ENCODE results near the gene NHEJ1.

NHEJ1 gene

DNA sequence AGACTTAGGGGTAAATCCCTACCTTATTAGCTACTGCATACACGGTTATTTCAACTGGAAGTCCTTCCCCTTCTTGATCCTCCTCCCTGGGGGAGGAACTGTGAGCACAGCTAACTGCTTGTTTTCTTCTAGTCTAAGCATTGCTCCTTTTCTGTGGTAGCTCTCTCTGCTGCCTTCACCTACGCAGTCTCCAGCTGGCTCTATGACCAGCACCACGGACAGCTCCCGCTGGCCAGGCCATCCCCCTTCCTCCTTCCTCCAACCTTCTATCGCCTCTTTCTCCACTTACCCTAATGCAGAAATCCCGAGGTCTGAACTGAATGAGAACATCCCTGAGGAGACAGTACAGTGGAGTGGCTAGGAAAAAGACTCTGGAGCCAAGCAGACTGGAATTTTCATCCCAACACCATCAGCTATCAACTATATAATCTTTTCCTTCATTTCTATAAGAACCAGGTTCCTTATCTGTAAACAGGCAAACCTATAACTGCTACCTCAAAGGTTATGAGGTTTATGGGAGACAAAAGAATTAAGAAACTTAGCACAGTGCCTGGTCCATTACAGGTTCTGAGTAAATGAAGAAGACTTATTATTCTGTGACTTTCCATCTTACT is 114.6 kb downstream of the NHEJ1 start:
- DNase-seq (ENCODE audit: low spot score), result peak; percentile 39
- in situ Hi-C loops (cut with MboI; ENCODE audit: low pct_unique_long_range_greater_than_20kb, low sequenced_read_pairs, unreplicated experiment), result loop anchor here (10.0 kb wide), 1 partner anchor 109 kb away; no protein-coding TSS in a partner anchor
- TF ChIP-seq, protein P1, sequence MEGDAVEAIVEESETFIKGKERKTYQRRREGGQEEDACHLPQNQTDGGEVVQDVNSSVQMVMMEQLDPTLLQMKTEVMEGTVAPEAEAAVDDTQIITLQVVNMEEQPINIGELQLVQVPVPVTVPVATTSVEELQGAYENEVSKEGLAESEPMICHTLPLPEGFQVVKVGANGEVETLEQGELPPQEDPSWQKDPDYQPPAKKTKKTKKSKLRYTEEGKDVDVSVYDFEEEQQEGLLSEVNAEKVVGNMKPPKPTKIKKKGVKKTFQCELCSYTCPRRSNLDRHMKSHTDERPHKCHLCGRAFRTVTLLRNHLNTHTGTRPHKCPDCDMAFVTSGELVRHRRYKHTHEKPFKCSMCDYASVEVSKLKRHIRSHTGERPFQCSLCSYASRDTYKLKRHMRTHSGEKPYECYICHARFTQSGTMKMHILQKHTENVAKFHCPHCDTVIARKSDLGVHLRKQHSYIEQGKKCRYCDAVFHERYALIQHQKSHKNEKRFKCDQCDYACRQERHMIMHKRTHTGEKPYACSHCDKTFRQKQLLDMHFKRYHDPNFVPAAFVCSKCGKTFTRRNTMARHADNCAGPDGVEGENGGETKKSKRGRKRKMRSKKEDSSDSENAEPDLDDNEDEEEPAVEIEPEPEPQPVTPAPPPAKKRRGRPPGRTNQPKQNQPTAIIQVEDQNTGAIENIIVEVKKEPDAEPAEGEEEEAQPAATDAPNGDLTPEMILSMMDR (IDR thresholded peaks at IDR 0.05; ENCODE audit: extremely low read depth, insufficient read depth, missing control alignments), result no peak

DNA sequence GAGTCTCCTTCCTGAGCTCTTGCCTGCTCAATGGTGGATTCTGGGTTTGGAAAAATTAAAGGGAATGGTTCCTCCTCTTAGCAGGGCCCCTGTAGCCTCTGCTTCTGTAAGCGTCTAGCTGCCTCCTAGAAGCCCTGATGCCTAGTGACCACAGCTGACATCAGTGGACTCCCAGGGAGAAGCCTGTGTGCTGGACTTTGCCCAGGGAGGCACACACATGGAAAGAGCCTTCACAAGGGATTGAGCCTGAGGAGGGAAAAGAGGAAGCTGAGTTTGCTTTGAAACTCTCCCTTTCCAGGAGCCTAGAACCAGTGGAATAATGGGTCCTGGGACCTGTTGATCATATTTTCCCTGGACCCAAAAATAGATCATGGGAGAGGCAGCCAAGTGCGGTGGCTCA is 117.9 kb downstream of the NHEJ1 start:
- DNase-seq (ENCODE audit: low spot score), result no peak
- TF ChIP-seq, protein P1 (IDR thresholded peaks at IDR 0.05; ENCODE audit: extremely low read depth, insufficient read depth, missing control alignments), result no peak
- in situ Hi-C loops (cut with MboI; ENCODE audit: low pct_unique_long_range_greater_than_20kb, low sequenced_read_pairs, unreplicated experiment), result loop anchor here (10.0 kb wide), 1 partner anchor 112 kb away; no protein-coding TSS in a partner anchor

DNA sequence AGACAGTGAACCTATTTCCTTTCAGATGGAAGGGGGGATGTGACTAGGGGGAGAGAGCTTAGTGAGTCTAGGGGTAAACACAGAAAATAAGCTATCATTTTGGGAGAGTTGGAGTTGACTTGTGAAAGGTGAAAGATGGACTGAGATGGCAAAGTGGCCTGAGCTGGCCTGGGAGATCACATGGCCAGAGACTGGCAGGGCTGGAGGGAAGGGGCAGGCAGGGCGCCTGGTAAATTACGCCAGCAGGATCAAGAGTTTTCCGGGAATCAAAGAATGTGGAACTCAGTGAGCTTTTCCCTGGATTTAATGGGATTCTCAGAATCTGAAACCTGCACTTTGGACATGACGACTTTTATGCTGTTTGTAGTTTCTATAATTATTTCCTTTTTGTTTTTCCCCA is 118.5 kb downstream of the NHEJ1 start:
- in situ Hi-C loops (cut with MboI; ENCODE audit: low pct_unique_long_range_greater_than_20kb, low sequenced_read_pairs, unreplicated experiment), result loop anchor here (10.0 kb wide), 1 partner anchor 113 kb away; no protein-coding TSS in a partner anchor
- no peak for DNase-seq (ENCODE audit: low spot score)
- TF ChIP-seq, protein P1 (IDR thresholded peaks at IDR 0.05; ENCODE audit: extremely low read depth, insufficient read depth, missing control alignments), result no peak

DNA sequence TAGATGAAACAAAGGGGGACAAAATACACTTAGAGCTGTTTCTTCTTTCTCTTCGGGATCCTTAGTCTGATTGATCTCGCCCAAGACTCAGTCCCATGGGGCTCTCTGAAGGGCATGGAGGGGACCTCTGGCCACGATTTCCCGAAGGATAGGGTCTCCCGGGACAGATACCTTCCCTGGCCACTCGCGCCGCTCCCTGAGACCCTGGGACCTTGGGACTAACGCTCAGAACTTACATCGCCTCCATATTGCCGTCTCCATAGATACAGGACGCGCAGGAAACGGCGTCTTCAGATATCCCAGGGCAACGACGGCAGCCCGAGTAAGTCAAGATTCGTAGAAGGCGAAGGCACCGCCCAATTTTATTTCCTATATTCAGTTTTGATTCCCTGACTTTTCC is 119.4 kb downstream of the NHEJ1 start, which contains the start of gene CFAP65:
TSS of gene CFAP65 (minus strand) at position 265 of the 400 bp plus-strand sequence. CDS start 2,468 bp downstream, outside the sequence.
- in situ Hi-C loops (cut with MboI; ENCODE audit: low pct_unique_long_range_greater_than_20kb, low sequenced_read_pairs, unreplicated experiment), result loop anchor here (10.0 kb wide), 1 partner anchor 114 kb away; no protein-coding TSS in a partner anchor
- TF ChIP-seq, protein P1 (IDR thresholded peaks at IDR 0.05; ENCODE audit: extremely low read depth, insufficient read depth, missing control alignments), result no peak
- peak; percentile 55 for DNase-seq (ENCODE audit: low spot score)

DNA sequence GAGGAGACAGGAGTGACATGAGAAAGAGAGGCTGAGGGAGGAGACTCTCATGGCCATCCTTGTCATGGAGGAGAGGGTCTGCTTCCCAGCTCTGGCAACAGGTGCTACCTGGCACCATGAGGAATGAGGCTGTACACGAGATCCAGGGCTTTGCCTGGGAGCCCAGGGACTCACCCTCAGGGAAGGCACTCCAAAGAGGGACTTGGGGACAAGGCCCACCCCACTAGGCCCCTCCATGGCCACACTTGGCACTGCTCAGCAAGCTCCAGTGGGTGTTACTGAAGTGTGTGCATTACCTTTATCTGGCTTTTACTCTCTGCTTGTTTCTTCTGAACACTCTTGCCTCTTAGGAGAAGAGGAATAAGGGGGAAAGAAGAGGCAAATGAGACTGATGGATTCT is 122.0 kb downstream of the NHEJ1 start:
- no peak for DNase-seq (ENCODE audit: low spot score)
- in situ Hi-C loops (cut with MboI; ENCODE audit: low pct_unique_long_range_greater_than_20kb, low sequenced_read_pairs, unreplicated experiment), result no loop called here
- TF ChIP-seq, protein P1 (IDR thresholded peaks at IDR 0.05; ENCODE audit: extremely low read depth, insufficient read depth, missing control alignments), result no peak

DNA sequence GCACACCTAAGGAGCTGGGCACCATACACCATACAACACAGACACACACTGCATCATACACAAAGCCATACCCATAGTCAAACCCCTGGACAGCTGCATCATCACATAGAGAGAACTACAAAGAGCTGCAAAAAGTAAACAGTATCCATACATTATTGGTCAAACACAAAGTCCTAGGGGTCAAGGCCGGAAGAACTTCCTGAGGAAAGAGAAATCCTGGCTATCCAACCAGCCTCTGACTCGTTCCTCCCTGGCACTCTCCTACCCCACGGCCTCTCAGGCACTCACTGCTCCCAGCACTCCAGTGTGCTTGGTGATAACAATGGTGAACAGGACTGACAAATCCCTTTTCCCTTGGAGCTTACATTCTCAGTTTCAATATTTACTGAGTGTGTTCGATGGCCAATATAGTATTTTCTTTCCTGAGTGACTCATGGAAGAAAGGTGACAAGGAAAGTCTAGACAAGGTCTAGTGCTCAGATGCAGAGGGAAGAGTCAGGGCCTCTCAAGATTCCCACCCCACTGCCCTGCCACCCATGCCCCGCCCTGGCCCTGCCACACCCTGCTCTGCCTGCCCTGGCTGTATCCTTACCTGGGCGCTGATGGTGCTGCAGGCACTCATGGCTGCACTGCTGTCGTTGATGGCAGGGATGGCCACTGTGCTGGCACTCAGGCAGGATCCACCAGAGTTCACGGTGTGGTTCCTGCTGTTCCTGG is 122.7 kb downstream of the NHEJ1 start:
- DNase-seq (ENCODE audit: low spot score), result no peak
- in situ Hi-C loops (cut with MboI; ENCODE audit: low pct_unique_long_range_greater_than_20kb, low sequenced_read_pairs, unreplicated experiment), result no loop called here
- TF ChIP-seq, protein P1 (IDR thresholded peaks at IDR 0.05; ENCODE audit: extremely low read depth, insufficient read depth, missing control alignments), result no peak

Measured in GM13977 (cell line).